Middle frontal gyrus (tissue), 1 donor: Measurements from ENCODE around the gene XBP1.
"Not testable (repeated sequence)": the region's sequence is repeated elsewhere in the genome, so short reads cannot be mapped to it uniquely, and the experiment has no call there.

Experiments
- DNase-seq: peaks from one replicate; pipeline ENCODE4 v3.0.0-alpha.2; 2015; ENCODE audit warnings: low spot score; ENCODE audit errors: extremely low spot score

The XBP1 gene

GRCh38 chr22:28819253-28820096 is 19.1 kb upstream of the XBP1 start:
- DNase-seq = no peak

DNA sequence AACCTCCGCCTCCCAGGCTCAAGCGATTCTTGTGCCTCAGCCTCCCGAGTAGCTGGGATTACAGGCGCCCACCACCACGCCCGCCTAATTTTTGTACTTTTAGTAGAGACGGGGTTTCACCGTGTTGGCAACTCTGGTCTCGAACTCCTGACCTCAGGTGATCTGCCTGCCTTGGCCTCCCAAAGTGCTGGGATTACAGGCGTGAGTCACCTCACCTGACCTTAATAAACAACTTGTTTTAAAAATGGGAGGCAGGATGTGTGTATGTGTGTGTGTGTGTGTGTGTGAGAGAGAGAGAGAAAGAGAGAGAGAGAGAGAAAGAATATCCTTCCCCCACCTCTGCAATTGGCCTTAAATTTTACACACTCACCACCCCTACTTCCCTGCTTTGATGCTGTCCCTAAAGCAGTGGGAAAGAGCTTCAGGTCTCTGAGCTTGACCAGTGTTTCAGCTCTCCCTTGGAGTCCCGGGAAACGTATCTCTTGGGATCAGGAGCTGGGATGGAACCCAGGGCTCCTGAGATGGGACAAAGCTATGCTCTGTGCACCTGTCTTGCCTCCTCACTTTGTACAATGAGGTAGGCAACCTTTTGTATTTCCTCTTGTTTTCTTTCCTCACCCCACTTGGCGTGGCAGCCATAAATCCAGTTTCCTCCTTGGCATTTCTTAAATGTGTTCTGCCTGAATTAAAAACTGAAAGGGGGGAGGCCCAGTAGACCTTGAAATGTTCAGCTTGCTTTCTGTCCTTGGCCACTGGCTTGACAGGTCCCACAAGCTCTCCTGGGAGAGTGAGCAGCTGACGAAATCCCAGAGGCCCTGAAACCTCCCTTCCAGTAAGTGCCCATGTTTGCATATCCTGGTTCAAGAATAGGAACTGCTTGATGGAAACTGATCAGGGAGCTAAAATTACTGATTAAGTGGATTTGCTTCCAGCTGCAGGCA is 17.8 kb upstream of the XBP1 start:
- DNase-seq = no peak

GRCh38 chr22:28817064-28817463 is 16.7 kb upstream of the XBP1 start:
- DNase-seq = no peak

DNA sequence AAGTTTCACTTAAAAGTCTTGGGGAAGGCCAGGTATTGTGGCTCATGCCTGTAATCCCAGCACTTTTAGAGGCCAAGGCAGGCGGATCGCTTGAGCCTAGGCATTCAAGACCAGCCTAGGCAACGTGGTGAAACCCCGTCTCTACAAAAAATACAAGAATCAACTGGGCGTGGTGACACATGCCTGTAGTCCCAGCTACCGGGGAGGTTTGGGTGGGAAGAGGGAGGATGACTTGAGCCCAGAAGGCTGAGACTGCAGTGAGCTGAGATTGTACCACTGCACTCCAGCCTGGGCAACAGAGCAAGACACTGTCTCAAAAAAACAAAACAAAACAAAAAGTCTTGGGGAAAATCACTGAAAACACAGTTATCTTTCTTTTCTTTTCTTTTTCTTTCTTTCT is 15.4 kb upstream of the XBP1 start:
- no peak for DNase-seq

DNA sequence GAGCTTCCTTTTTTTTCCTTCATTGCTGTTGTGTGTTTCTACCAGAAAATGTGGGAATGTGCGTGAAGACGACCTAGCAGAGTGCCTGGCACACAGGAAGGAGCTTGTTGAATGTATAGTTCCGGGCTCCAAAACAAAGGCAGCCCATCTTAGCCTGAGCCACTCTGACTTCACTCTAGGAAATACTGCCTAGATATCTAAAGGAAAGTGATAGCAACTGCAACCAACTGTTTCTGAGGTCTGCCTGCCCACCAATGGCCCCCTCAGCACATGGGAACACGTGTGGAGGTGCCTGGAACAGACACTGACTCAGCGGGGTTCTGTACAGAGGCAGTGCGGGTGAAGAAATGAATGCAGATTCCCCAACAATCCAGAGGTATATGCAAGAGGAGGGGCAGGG is 14.7 kb upstream of the XBP1 start:
- no peak for DNase-seq

DNA sequence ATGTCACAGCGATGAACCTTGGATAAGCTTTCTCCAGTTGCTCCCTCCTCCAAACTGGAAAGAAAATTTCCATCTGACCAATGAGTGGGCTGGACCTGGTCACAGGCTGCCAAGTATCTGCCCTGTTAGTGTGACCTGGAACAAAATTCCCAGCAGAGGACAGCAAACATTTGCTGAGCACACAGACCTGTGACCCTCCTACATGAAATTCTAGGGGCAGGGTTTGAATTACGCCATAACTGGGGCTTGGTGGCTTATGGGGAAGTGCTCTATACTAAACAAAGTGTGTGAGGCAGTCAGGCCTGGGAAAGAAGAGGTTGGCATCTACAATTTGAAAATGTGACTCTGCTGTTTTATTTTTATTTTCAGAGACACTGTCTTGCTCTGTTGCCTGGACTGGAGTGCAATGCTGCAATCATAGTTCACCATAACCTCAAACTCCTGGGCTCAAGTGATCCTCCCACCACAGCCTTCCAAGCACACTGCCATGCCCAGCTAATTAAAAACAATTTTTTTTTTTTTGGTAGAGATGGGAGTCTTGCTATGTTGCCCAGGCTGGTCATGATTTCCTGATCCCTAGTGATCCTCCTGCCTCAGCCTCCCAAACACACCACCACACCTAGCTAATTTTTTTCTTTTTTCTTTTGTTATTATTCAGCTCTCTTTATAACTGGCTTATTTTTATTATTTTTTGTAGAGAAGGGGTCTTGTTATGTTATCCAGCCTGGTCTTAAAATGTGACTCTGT is 13.6 kb upstream of the XBP1 start:
- no peak for DNase-seq

DNA sequence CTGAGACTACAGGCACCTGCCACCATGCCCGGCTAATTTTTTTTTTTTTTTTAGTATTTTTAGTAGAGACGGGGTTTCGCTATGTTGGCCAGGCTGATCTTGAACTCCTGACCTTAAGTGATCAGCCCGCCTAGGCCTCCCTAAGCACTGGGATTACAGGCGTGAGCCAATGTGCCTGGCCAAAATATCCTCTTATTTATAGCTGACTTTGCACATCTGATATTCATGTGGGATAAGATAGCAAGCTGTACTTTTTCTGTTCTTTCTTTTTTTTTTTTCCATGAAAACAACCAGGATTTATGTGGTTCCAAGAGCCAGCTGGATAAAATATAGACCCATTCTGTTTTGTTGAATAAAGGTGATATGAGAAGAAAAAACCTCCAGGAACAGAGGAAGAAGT is 12.1 kb upstream of the XBP1 start:
- no peak for DNase-seq

DNA sequence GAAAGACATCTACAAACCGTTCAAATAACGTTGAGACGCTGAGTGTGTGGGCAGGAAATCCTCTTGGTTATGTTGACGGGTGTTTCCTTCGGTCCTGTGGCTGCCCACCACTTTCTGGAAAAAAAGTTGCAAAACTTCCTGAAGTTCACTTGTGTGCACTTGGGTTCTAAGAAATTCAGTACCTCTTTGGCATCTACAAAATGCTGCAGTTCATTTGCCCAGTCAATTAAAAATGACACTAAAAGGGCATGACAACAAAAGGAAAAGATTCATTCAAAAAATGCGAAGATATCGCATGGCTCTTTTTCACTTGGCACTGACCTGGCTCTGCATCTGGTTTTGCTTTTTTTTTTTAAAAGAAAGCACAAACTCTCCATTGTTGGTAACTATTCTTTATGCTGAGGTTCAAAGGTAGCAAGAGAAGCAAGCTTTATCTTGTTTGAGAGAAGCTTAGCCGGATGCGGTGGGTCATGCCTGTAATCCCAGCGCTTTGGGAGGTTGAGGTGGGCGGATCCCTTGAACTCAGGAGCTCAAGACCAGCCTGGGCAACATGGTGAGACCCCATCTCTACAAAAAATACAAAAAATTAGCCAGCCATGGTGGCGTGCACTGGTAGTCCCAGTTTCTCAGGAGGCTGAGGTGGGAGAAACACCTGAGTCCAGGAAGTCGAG is 10.6 kb upstream of the XBP1 start:
- no peak for DNase-seq

GRCh38 chr22:28808716-28809355 is 8.5 kb upstream of the XBP1 start:
- no peak for DNase-seq

- not testable (repeated sequence) for DNase-seq
Observed at GRCh38 chr22:28805426-28805825, 5.1 kb upstream of the XBP1 start.

DNA sequence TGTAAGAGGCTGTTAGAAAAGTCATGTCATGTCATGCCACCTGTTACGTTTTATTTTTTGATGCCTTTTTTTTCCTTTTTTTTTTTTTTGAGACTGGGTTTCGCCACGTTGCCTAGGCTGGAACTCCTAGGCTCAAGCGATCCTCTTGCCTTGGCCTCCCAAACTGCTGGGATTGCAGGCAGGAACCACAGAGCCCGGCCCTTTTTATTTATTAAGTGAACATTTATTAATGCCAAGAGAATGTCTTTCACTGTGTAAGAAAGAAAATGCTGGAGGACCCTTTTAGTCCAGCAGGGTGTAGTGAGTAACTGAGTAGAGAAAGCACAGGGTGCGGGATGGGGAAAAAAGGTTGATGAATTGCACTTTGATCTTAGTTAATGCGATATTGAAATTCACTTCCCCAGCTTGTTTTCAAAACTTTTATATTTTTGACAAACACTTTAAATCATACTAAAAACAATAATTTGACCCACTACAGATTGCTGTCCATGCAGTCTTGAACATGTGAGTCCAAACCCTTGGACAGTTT is 2.3 kb upstream of the XBP1 start:
- no peak for DNase-seq

GRCh38 chr22:28801845-28802594 is 1.7 kb upstream of the XBP1 start:
- no peak for DNase-seq

GRCh38 chr22:28799606-28800307 is 612 bp downstream of the XBP1 start:
- DNase-seq = no peak

GRCh38 chr22:28798810-28799605 is 1.4 kb downstream of the XBP1 start:
- no peak for DNase-seq

DNA sequence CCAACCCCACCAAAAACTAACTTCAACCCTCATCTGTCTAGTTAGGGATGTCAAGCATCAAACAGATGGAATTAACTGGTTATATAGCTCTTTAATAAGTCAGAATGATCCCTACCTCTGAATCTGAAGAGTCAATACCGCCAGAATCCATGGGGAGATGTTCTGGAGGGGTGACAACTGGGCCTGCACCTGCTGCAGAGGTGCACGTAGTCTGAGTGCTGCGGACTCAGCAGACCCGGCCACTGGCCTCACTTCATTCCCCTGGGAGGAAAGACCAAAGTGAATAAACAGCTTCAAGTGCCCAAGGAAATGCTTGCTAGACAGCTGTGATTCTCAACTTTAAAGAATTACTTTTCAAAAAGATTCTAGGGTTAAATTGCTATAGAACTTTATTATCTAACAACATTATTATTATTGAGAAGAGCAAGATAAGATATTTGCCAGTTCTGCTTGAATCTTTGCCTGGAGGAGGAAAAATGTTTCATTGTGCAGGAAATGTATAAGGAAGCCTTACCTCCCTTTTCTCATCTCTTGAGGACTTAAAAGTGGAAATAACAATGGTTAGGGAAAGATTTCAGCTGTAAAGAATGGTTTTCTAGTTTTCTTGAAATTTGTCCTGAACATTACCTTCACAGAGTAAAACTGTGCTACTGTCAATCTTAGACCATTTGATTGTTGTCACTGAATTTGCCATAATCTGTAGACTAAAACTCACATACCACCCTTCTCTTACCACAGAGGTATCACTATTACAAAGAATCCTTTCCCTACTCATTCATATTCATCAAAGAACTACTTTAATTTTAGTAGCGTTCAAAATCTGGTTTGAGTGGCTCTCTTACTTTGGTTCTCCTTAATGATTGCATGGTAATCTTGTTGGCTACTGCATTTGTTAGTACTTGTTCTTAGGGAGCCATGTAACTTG is 4.2 kb downstream of the XBP1 start:
- DNase-seq = no peak

DNA sequence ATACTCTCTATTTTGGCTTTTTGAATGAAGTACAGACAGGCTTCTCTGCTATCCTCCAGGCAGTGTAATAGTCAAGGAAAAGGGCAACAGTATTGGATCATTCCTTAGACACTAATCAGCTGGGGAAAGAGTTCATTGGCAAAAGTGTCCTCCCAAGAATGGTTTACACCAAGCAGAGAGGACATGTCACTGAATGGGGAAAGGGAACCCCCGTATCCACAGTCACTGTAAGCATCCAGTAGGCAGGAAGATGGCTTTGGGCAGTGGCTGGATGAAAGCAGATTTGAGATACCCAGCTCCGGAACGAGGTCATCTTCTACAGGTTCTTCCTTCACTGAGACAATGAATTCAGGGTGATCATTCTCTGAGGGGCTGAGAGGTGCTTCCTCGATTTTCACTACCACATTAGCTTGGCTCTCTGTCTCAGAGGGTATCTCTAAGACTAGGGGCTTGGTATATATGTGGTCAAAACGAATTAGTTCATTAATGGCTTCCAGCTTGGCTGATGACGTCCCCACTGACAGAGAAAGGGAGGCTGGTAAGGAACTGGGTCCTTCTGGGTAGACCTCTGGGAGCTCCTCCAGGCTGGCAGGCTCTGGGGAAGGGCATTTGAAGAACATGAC is 5.2 kb downstream of the XBP1 start:
- no peak for DNase-seq
